Adrenal gland (tissue), 12 donors: Measurements from ENCODE around the gene ZNF101. TPM values are rescaled to one million over a fixed set of nuclear protein-coding genes. Genes with fewer than 3 reads are reported as not detected.

ENCODE experiments used
- DNase-seq, 7 donors: peaks; one replicate each; pipeline ENCODE4 v3.0.0-alpha.2; 2019 to 2020
- H3K27ac ChIP-seq, 5 donors: fragments of 200-600 bp; sonication (generic) in 4 of 5; 1 replicate in 3 of 5; 2 replicates in 2 of 5; pipeline versions ENCODE4 v1.5.1 to v1.8.0; 2016 to 2020; ENCODE audit warnings: mild to moderate bottlenecking in 1 of 5
- H3K27me3 ChIP-seq: fragments of 200-600 bp; 2 replicates; pipeline ENCODE4 v1.8.0; 2021
- H3K36me3 ChIP-seq, 2 donors: fragments of 200-600 bp; replicated peaks in 1 of 2; 1 replicate in 1 of 2; 2 replicates in 1 of 2; pipeline versions ENCODE4 v1.5.1 to v1.8.0; 2018 to 2022
- H3K4me1 ChIP-seq, 2 donors: fragments of 200-600 bp; replicated peaks in 1 of 2; 1 replicate in 1 of 2; 2 replicates in 1 of 2; pipeline versions ENCODE4 v1.5.1 to v1.8.0; 2018 to 2021
- H3K4me3 ChIP-seq, 4 donors: fragments of 200-600 bp; sonication (generic) in 3 of 4; one replicate each; pipeline ENCODE4 v1.5.1; 2016 to 2018
- H3K9me3 ChIP-seq, 3 donors: fragments of 200-600 bp; sonication (generic) in 1 of 3; replicated peaks in 1 of 3; 1 replicate in 2 of 3; 2 replicates in 1 of 3; pipeline versions ENCODE4 v1.5.1 to v1.8.0; 2016 to 2021
- CTCF ChIP-seq, 6 experiments: fragments of 450-650 bp in 4 of 6; fragments of 200-600 bp in 2 of 6; sonication (generic) in 1 of 6; IDR thresholded peaks; 1 replicate in 5 of 6; 2 replicates in 1 of 6; pipeline versions ENCODE4 v1.5.1 to v1.8.0; 2016 to 2021; ENCODE audit warnings: antibody characterized with exemption in 6 of 6, mild to moderate bottlenecking in 2 of 6, moderate library complexity in 1 of 6
- POLR2A ChIP-seq, 2 donors: fragments of 450-650 bp; IDR thresholded peaks; one replicate each; pipeline ENCODE4 v1.6.1; 2017; ENCODE audit warnings: antibody characterized with exemption in 2 of 2, mild to moderate bottlenecking in 2 of 2, moderate library complexity in 1 of 2
- WGBS, 4 donors: extraction: QIAGEN DNeasy Blood & Tissue Kit in 2 of 4; methylation state at CpG; one replicate each; pipeline versions ENCODE4 v1.1.5 to v1.1.7; 2013 to 2017; 5-methylcytosine and 5-hydroxymethylcytosine counted together
- intact Hi-C, 2 donors: fragments of 100-400 bp; cut with DNase I; formaldehyde crosslinking; loops; one replicate each; pipeline versions ENCODE4 v1.14.1 to v1.15.0; 2022 to 2023
- polyA plus RNA-seq, 3 donors: library from polyadenylated mRNA; stranded (reverse); fragments of 200-250 nt in 2 of 3; fragments of 350-450 nt in 1 of 3; fragmentation: Illumina TruSeq in 1 of 3; extraction: RNeasy Lipid Tissue Mini Kit (QIAGEN cat#74804) in 1 of 3; gene quantifications; one replicate each; pipeline ENCODE4 v1.2.3, GENCODE V29; 2013 to 2014
- total RNA-seq, 9 donors: library from RNA; depleted of rRNA in 4 of 9; stranded (reverse); fragments of >200 nt in 4 of 9; fragments of 120-200 nt in 1 of 9; fragmentation: NEBNext Ultra II Directional in 1 of 9; extraction: Animal tissue kit (Norgen Biotek cat#: 25700) in 1 of 9; gene quantifications; one replicate each; pipeline versions ENCODE4 v1.1.0 to v1.2.4, GENCODE V29; 2013 to 2023
- donor health status: healthy with polysubstance abuse.
- donor health status: Bipolar disorder and iron deficiency.
- donor health status: DM: yes; HTN: yes; CAD: no.
- donor health status: DM: no; HTN: no; CAD: no.
- donor health status: DM: no; HTN: no; CAD: no.
- donor health status: DM: yes; HTN: yes; CAD: no.

ZNF101 gene
- total and polyA plus RNA-seq, 12 donors: 1.3 to 11.8 (median 6.3) TPM

- DNase-seq: no peak
- Histone ChIP-seq H3K9me3 (peaks cover 22 to 98% (median 34%) of the 10 kb centered on the region in 3 donors), H3K27ac (no peak overlapping the region), H3K27me3 (no peaks in the 10 kb centered on the region), H3K36me3 (peaks cover 0 to 16% of the 10 kb centered on the region in 2 donors), H3K4me1 (no peaks in the 10 kb centered on the region), H3K4me3 (peak overlapping the region in 1 of 4 donors; percentile 23)
- WGBS, 4 donors: 97 to 98% (median 98%) methylated on average over 10 of the region's 10 CpGs
- intact Hi-C loops: no loop called here
- no peak for TF ChIP-seq CTCF (IDR thresholded peaks at IDR 0.05)
- no peak for TF ChIP-seq POLR2A (IDR thresholded peaks at IDR 0.05)
Measured at GRCh38 chr19:19711934-19712828, 43.5 kb downstream of the ZNF101 start.

GRCh38 chr19:19719798-19720197 is 51.2 kb downstream of the ZNF101 start:
- Histone ChIP-seq H3K27me3 (no peaks in the 10 kb centered on the region), H3K4me3 (no peak overlapping the region), H3K9me3 (peaks cover 6 to 73% (median 10%) of the 10 kb centered on the region in 3 donors), H3K36me3 (no peaks in the 10 kb centered on the region), H3K4me1 (no peaks in the 10 kb centered on the region), H3K27ac (no peak overlapping the region)
- DNase-seq: no peak
- TF ChIP-seq CTCF (IDR thresholded peaks at IDR 0.05) (no peak), POLR2A (IDR thresholded peaks at IDR 0.05) (no peak)
- whole genome bisulfite sequencing, 4 donors: 93 to 99% (median 97%) methylated on average over 2 of the region's 2 CpGs
- intact Hi-C loops: no loop called here

GRCh38 chr19:19721896-19722295 is 53.3 kb downstream of the ZNF101 start:
- WGBS, 4 donors: 89 to 96% (median 95%) methylated on average over 2 of the region's 2 CpGs
- Histone ChIP-seq H3K4me3 (no peak overlapping the region), H3K9me3 (peaks cover 5 to 52% (median 10%) of the 10 kb centered on the region in 3 donors), H3K27ac (no peak overlapping the region), H3K27me3 (no peaks in the 10 kb centered on the region), H3K36me3 (no peaks in the 10 kb centered on the region), H3K4me1 (no peaks in the 10 kb centered on the region)
- intact Hi-C loops: no loop called here
- TF ChIP-seq POLR2A (IDR thresholded peaks at IDR 0.05) (no peak), CTCF (IDR thresholded peaks at IDR 0.05) (no peak)
- DNase-seq: no peak

- no peaks in the 10 kb centered on the region for H3K27me3 ChIP-seq
- peak; percentile 93 to 98 (median 95) for DNase-seq
- intact Hi-C loops: loop anchor here in 1 of 2 donors (5.0 kb wide), 1 partner anchor 439 kb away; no protein-coding TSS in a partner anchor
- H3K9me3 ChIP-seq: peaks cover 0 to 10% (median 0%) of the 10 kb centered on the region in 3 donors
- H3K27ac ChIP-seq: peak within 1 kb of the TSS in 3 of 5 donors; percentile 40 to 85 (median 67)
- TF ChIP-seq CTCF (IDR thresholded peaks at IDR 0.05) (peak in 1 of 6 experiments; percentile 4), POLR2A (IDR thresholded peaks at IDR 0.05) (peak; percentile 71 to 77)
- 0 to 1% (median 0%) methylated on average over 18 to 61 of the region's 61 CpGs for WGBS, 4 donors
- peak within 1 kb of the TSS; percentile 51 to 89 (median 65) for H3K4me3 ChIP-seq
- peaks cover 0 to 9% of the 10 kb centered on the region in 2 donors for H3K4me1 ChIP-seq
- no peaks in the 10 kb centered on the region for H3K36me3 ChIP-seq
Measured at GRCh38 chr19:19732579-19733501, 64.2 kb downstream of the ZNF101 start, which contains the start of gene ZNF14. Gene ZNF14 (minus strand): TSS chr19:19733112. CDS start chr19:19732958, 154 bp downstream.
